Left ventricle myocardium inferior (tissue), 1 donor: Measurements from ENCODE around the gene MPST. TPM values are rescaled to one million over a fixed set of nuclear protein-coding genes. Genes with fewer than 3 reads are reported as not detected.

ENCODE experiments used
- DNase-seq: peaks from one replicate; pipeline ENCODE4 v3.0.0-alpha.2; 2020
- H3K27ac ChIP-seq: fragments of 200-600 bp; replicated peaks from 2 replicates; pipeline ENCODE4 v1.8.0; 2021
- H3K27me3 ChIP-seq: fragments of 200-600 bp; 2 replicates; pipeline ENCODE4 v1.8.0; 2021; ENCODE audit warnings: low read depth
- H3K36me3 ChIP-seq: fragments of 200-600 bp; 2 replicates; pipeline ENCODE4 v1.8.0; 2021
- H3K4me1 ChIP-seq: fragments of 200-600 bp; 2 replicates; pipeline ENCODE4 v1.8.0; 2021
- H3K4me3 ChIP-seq: fragments of 200-600 bp; 2 replicates; pipeline ENCODE4 v1.8.0; 2021; ENCODE audit warnings: mild to moderate bottlenecking, moderate library complexity
- H3K9me3 ChIP-seq: fragments of 200-600 bp; replicated peaks from 2 replicates; pipeline ENCODE4 v1.8.0; 2021
- CTCF ChIP-seq: fragments of 200-600 bp; IDR thresholded peaks from 2 replicates; pipeline ENCODE4 v1.8.0; 2021; ENCODE audit warnings: antibody characterized with exemption, mild to moderate bottlenecking, borderline replicate concordance
- intact Hi-C: fragments of 100-400 bp; cut with micrococcal nuclease; formaldehyde crosslinking; loops from one replicate; pipeline ENCODE4 v1.11.0; 2022
- total RNA-seq: library from RNA; stranded (reverse); fragmentation: NEBNext Ultra II Directional; extraction: Animal tissue kit (Norgen Biotek cat#: 25700); gene quantifications from one replicate; pipeline ENCODE4 v1.2.1, GENCODE V29; 2021
- donor health status: DM: no; HTN: yes; CAD: no; lungs with severe emphysema.

Gene MPST
- total RNA-seq, 1 donor from 2014 or later = 58.3 TPM

- H3K9me3 ChIP-seq = no peaks in the 10 kb centered on the region
- peaks cover 23% of the 10 kb centered on the region for H3K36me3 ChIP-seq
- no peak overlapping the region for H3K27ac ChIP-seq
- no peak for DNase-seq
- intact Hi-C loops = no loop called here
- peaks cover 15% of the 10 kb centered on the region for H3K27me3 ChIP-seq
- TF ChIP-seq CTCF = no peak
- H3K4me3 ChIP-seq = no peak overlapping the region
- no peaks in the 10 kb centered on the region for H3K4me1 ChIP-seq
Observed at GRCh38 chr22:37032134-37032534, 12.6 kb downstream of the MPST start.

GRCh38 chr22:37032535-37033460, 13.3 kb downstream of the MPST start:
- H3K9me3 ChIP-seq = no peaks in the 10 kb centered on the region
- no peaks in the 10 kb centered on the region for H3K4me1 ChIP-seq
- H3K36me3 ChIP-seq = peaks cover 16% of the 10 kb centered on the region
- no peak for DNase-seq
- TF ChIP-seq CTCF = no peak
- peaks cover 22% of the 10 kb centered on the region for H3K27me3 ChIP-seq
- intact Hi-C loops = no loop called here
- no peak overlapping the region for H3K4me3 ChIP-seq
- no peak overlapping the region for H3K27ac ChIP-seq

- no peak for TF ChIP-seq CTCF
- no peak overlapping the region for H3K4me3 ChIP-seq
- peaks cover 13% of the 10 kb centered on the region for H3K36me3 ChIP-seq
- DNase-seq = no peak
- H3K4me1 ChIP-seq = no peaks in the 10 kb centered on the region
- peaks cover 29% of the 10 kb centered on the region for H3K27me3 ChIP-seq
- no peak overlapping the region for H3K27ac ChIP-seq
- H3K9me3 ChIP-seq = no peaks in the 10 kb centered on the region
- intact Hi-C loops = no loop called here
Observed at GRCh38 chr22:37033605-37034430, 14.3 kb downstream of the MPST start.

GRCh38 chr22:37036655-37037377, 17.3 kb downstream of the MPST start:
- no peak overlapping the region for H3K27ac ChIP-seq
- DNase-seq = no peak
- no peak for TF ChIP-seq CTCF
- no peaks in the 10 kb centered on the region for H3K4me1 ChIP-seq
- H3K9me3 ChIP-seq = no peaks in the 10 kb centered on the region
- peaks cover 43% of the 10 kb centered on the region for H3K27me3 ChIP-seq
- no peak overlapping the region for H3K4me3 ChIP-seq
- no peaks in the 10 kb centered on the region for H3K36me3 ChIP-seq
- intact Hi-C loops = no loop called here

- no peak for DNase-seq
- Histone ChIP-seq H3K27ac (no peak overlapping the region), H3K4me3 (no peak overlapping the region), H3K27me3 (peaks cover 51% of the 10 kb centered on the region), H3K9me3 (no peaks in the 10 kb centered on the region), H3K4me1 (no peaks in the 10 kb centered on the region), H3K36me3 (no peaks in the 10 kb centered on the region)
- TF ChIP-seq CTCF = no peak
- intact Hi-C loops = no loop called here
Observed at GRCh38 chr22:37037669-37038068, 18.1 kb downstream of the MPST start.
